GM19193 (cell line): Measurements from ENCODE around the gene ORC6.

Source experiments
- POLR2A ChIP-seq: IDR thresholded peaks from 4 replicates; pipeline ENCODE4 v1.6.1; 2011; ENCODE audit not compliant: insufficient read depth, insufficient read length; ENCODE audit errors: extremely low read depth

The ORC6 gene

GRCh38 chr16:46718214-46718613 lies 28.8 kb downstream of the ORC6 start:
- TF ChIP-seq POLR2A = no peak

- no peak for TF ChIP-seq POLR2A
These were observed 30.1 kb downstream of the ORC6 start for GRCh38 chr16:46719528-46719927.

GRCh38 chr16:46720619-46721018 lies 31.2 kb downstream of the ORC6 start:
- TF ChIP-seq POLR2A = no peak

GRCh38 chr16:46721885-46722284 lies 32.4 kb downstream of the ORC6 start:
- no peak for TF ChIP-seq POLR2A

GRCh38 chr16:46727184-46727583 lies 37.7 kb downstream of the ORC6 start:
- no peak for TF ChIP-seq POLR2A

GRCh38 chr16:46727630-46728029 lies 38.2 kb downstream of the ORC6 start:
- no peak for TF ChIP-seq POLR2A

- TF ChIP-seq POLR2A = no peak
These were observed 39.3 kb downstream of the ORC6 start for GRCh38 chr16:46728806-46729205.

- TF ChIP-seq POLR2A = no peak
These were observed 40.0 kb downstream of the ORC6 start for GRCh38 chr16:46729326-46729995.

- TF ChIP-seq POLR2A = no peak
These were observed 40.7 kb downstream of the ORC6 start for GRCh38 chr16:46730126-46730525.

- no peak for TF ChIP-seq POLR2A
These were observed 41.6 kb downstream of the ORC6 start for GRCh38 chr16:46730801-46731690.

- no peak for TF ChIP-seq POLR2A
These were observed 42.5 kb downstream of the ORC6 start for GRCh38 chr16:46731691-46732555.

GRCh38 chr16:46732561-46732960 lies 43.1 kb downstream of the ORC6 start:
- no peak for TF ChIP-seq POLR2A

- no peak for TF ChIP-seq POLR2A
These were observed 43.9 kb downstream of the ORC6 start for GRCh38 chr16:46733319-46733830.

- TF ChIP-seq POLR2A = no peak
These were observed 47.2 kb downstream of the ORC6 start for GRCh38 chr16:46736695-46737094.

GRCh38 chr16:46737621-46738214 lies 48.3 kb downstream of the ORC6 start:
- TF ChIP-seq POLR2A = no peak

- TF ChIP-seq POLR2A = no peak
These were observed 50.5 kb downstream of the ORC6 start for GRCh38 chr16:46739934-46740333.
